HUES48 (cell line): Measurements from ENCODE around the gene UQCRQ.
"Not testable (repeated sequence)": the region's sequence is repeated elsewhere in the genome, so short reads cannot be mapped to it uniquely, and the experiment has no call there.

Source experiments
- H3K27ac ChIP-seq: one replicate; pipeline ENCODE4 v1.7.0; 2013; ENCODE audit warnings: low read depth, low read length, inconsistent platforms
- H3K27me3 ChIP-seq: 2 replicates; pipeline ENCODE4 v1.6.1; 2013; ENCODE audit warnings: mild to moderate bottlenecking, low read length; ENCODE audit not compliant: control insufficient read depth, insufficient read depth
- H3K36me3 ChIP-seq: 2 replicates; pipeline ENCODE4 v1.6.1; 2013; ENCODE audit warnings: low read length; ENCODE audit not compliant: control insufficient read depth, insufficient read depth
- H3K4me1 ChIP-seq: 2 replicates; pipeline ENCODE4 v1.6.1; 2013; ENCODE audit warnings: mild to moderate bottlenecking, low read length; ENCODE audit not compliant: control insufficient read depth, insufficient read depth
- H3K4me3 ChIP-seq: 2 replicates; pipeline ENCODE4 v1.5.1; 2013; ENCODE audit warnings: mild to moderate bottlenecking, low read depth, low read length
- H3K9ac ChIP-seq: 2 replicates; pipeline ENCODE4 v1.6.1; 2013; ENCODE audit warnings: mild to moderate bottlenecking, low read depth, low read length, moderate library complexity
- H3K9me3 ChIP-seq: 2 replicates; pipeline ENCODE4 v1.6.1; 2013; ENCODE audit warnings: low read length; ENCODE audit not compliant: control insufficient read depth, insufficient read depth

UQCRQ gene

GRCh38 chr5:132853790-132854189, 12.7 kb upstream of the UQCRQ start:
- peaks cover 11% of the 10 kb centered on the region for H3K4me1 ChIP-seq
- H3K9me3 ChIP-seq, result no peaks in the 10 kb centered on the region
- H3K27me3 ChIP-seq, result no peaks in the 10 kb centered on the region
- H3K27ac ChIP-seq, result no peak overlapping the region
- no peaks in the 10 kb centered on the region for H3K36me3 ChIP-seq
- no peak overlapping the region for H3K9ac ChIP-seq
- H3K4me3 ChIP-seq, result no peak overlapping the region

DNA sequence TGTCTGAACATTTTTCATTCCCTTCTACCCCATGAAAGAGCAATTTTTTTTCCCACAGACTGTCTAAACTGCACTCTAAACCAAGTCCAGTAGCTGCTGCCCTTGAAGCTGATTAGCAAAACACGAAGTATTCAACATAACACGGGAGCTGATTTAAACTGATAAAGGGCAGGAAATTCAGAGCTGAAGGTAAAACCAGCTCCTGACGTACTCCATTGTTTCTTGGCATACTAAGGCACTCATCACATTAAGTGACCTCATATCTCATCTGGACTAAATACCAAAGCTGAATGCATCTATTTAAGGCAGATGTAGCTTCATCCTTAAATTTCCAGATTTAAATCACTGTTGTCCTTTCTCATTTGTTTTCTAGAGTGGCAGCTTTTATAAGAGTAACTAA, 12.1 kb upstream of the UQCRQ start:
- Histone ChIP-seq H3K36me3 (no peaks in the 10 kb centered on the region), H3K9me3 (no peaks in the 10 kb centered on the region), H3K4me1 (peaks cover 11% of the 10 kb centered on the region), H3K9ac (no peak overlapping the region), H3K27me3 (no peaks in the 10 kb centered on the region), H3K4me3 (no peak overlapping the region), H3K27ac (no peak overlapping the region)

DNA sequence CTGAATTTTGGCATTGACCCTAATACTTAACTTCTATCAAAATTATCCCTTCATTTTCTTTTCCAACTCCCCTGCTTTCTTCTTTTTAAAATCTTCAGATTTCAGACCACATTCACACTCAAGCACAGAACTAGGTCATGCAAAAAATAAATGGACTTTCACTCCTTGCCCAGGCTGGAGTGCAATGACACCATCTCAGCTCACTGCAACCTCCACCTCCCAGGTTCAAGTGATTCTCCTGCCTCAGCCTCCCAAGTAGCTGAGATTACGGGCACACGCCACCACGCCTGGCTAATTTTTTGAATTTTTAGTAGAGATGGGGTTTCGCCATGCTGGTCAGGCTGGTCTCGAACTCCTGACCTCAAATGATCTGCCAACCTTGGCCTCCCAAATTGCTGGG, 11.4 kb upstream of the UQCRQ start:
- H3K27me3 ChIP-seq, H3K9me3 ChIP-seq, H3K4me3 ChIP-seq, H3K36me3 ChIP-seq, H3K27ac ChIP-seq, H3K9ac ChIP-seq: not testable (repeated sequence)
- H3K4me1 ChIP-seq, result peaks cover 11% of the 10 kb centered on the region

- no peak overlapping the region for H3K27ac ChIP-seq
- no peak overlapping the region for H3K9ac ChIP-seq
- peaks cover 11% of the 10 kb centered on the region for H3K4me1 ChIP-seq
- H3K36me3 ChIP-seq, result no peaks in the 10 kb centered on the region
- H3K27me3 ChIP-seq, result no peaks in the 10 kb centered on the region
- H3K9me3 ChIP-seq, result no peaks in the 10 kb centered on the region
- H3K4me3 ChIP-seq, result no peak overlapping the region
Measured at GRCh38 chr5:132856011-132856410, 10.4 kb upstream of the UQCRQ start.

DNA sequence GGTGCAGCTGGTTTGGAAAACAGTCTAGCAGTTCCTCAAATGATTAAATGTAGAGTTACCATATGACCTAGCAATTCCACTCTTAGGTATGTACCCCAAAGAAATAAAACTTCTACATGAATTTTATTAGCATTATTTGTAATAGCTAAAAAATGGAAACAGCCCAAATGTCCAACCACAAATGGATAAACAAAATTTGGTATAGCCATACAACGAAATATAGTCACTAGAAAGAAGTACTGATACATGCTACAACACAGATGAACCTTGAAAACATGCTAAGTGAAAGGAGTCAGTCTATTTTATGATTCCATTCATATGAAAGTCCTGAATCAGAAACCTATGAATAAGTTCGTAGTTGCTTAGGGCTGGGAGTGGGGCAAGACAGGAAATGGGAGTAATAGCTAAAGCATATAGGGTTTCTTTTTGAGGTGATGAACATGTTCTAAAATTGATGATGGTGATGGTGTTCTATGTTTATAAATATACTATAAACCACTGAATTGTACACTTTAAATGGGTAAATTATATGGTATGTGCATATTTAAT, 6.5 kb upstream of the UQCRQ start:
- H3K9me3 ChIP-seq, result no peaks in the 10 kb centered on the region
- no peak overlapping the region for H3K9ac ChIP-seq
- H3K27me3 ChIP-seq, result no peaks in the 10 kb centered on the region

DNA sequence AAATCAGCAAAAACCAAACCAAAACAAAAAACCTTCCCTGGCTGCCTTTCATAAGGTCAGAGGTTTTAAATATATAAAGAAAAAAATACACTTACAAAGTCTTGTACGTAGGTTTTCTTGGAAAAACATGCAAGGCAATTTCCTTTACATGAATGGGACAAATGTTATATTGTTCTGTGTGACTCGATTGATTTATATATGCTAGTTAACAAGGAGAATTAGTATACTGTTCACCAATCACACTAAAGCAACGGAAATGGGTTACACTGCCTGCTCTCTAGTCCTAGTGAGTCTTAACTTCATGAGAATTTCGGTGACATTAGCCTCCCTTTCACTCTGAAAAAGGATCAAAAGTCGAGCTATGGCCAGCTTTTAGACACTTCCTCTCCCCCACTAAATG, 5.7 kb upstream of the UQCRQ start:
- Histone ChIP-seq H3K9ac (no peak overlapping the region), H3K9me3 (no peaks in the 10 kb centered on the region), H3K27me3 (no peaks in the 10 kb centered on the region), H3K4me1 (peaks cover 9% of the 10 kb centered on the region), H3K36me3 (no peaks in the 10 kb centered on the region), H3K27ac (no peak overlapping the region), H3K4me3 (no peak overlapping the region)

More for the DNA sequence above, 6.5 kb upstream of the UQCRQ start:
- no peak overlapping the region for H3K4me3 ChIP-seq
- no peaks in the 10 kb centered on the region for H3K36me3 ChIP-seq
- peaks cover under 1% of the 10 kb centered on the region; the same call in 1 of the 2 replicates for H3K4me1 ChIP-seq
- H3K27ac ChIP-seq, result no peak overlapping the region

DNA sequence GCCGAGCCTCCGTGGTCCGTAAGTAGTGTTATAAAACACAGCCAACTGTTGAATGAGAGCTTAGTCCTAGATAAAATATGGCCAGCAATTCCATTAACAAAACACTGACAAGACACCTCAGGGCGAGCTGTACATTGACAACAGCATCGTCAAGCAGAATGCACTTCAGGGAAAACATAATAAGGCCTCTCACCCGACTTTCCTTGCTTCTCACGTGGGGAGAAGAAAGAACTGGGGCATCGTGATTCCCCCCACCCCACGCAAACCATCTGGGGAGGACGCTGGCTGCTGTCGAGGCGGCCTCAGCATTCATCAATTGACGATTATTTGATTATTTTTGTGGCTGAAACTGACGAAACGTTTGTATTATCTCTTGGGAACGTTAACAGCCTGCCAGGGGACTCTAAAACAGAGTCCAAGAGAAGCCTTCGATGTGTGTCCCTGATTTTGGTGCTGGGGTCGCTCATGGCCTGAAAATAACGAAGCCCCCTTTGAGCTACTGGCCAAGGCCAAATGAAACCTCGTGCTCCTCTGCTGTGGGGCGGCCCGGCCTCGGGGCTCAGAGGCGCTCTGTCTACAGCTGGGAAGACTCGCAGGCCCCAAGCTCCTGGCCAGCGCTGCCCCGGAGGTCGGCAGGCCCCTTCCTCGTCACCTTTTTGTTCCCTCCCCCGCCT, 637 bp upstream of the UQCRQ start:
- Histone ChIP-seq H3K27ac (peak overlapping the region; percentile 90), H3K4me3 (peak overlapping the region; percentile 86)

DNA sequence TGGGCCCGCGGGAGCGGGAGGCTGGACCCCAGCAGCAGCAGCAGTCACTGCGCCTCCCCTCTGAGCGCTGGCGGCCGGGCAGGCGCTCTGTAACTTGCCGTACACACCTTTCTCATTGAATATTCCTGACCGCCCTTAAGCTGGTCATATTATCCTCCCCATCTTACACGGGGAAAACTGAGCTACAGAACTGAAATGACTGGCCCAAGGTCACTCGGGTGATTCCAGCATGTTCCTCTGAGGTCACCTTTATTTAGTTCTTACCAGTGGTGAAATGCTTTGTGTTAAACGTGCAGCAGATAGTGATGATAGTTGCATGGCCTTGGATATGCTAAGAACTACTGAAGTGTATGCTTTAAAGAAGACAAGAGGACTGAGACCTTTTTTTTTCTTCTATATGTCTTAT, 607 bp downstream of the UQCRQ start:
- Histone ChIP-seq H3K27ac (peak overlapping the region; percentile 90), H3K4me3 (peak overlapping the region; percentile 86), H3K36me3 (peaks cover 37% of the 10 kb centered on the region)

More for the DNA sequence above, 637 bp upstream of the UQCRQ start:
- H3K27me3 ChIP-seq, result no peaks in the 10 kb centered on the region
- H3K9me3 ChIP-seq, result no peaks in the 10 kb centered on the region
- H3K36me3 ChIP-seq, result peaks cover 30% of the 10 kb centered on the region
- peaks cover 11% of the 10 kb centered on the region for H3K4me1 ChIP-seq
- peak overlapping the region; percentile 50 for H3K9ac ChIP-seq

DNA sequence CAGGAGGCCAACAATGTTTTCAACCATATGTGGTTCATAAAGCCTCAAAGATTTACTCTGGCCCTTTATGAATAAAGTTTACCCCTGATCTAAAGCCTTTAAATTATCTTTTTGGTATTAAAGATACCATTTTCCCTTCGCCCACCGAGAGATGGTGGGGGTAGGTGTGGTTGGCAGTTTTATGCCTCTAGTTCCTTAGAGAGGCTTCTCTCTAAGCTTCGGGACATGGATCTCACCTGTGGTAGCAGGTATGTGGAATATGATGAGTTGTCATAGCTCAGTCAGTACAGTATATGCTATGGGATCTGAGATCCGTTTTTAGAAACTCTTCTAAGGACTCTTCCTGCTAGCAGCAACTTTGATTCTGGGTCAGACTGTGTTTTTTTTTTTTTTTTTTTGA, 2.3 kb downstream of the UQCRQ start:
- peaks cover 41% of the 10 kb centered on the region for H3K36me3 ChIP-seq
- no peaks in the 10 kb centered on the region for H3K9me3 ChIP-seq
- H3K27ac ChIP-seq, result no peak overlapping the region
- H3K4me3 ChIP-seq, result no peak overlapping the region
- peaks cover 11% of the 10 kb centered on the region for H3K4me1 ChIP-seq
- no peak overlapping the region for H3K9ac ChIP-seq
- H3K27me3 ChIP-seq, result no peaks in the 10 kb centered on the region

More for the DNA sequence above, 607 bp downstream of the UQCRQ start:
- Histone ChIP-seq H3K9me3 (no peaks in the 10 kb centered on the region), H3K27me3 (no peaks in the 10 kb centered on the region), H3K9ac (peak overlapping the region; percentile 86), H3K4me1 (peaks cover 11% of the 10 kb centered on the region)

DNA sequence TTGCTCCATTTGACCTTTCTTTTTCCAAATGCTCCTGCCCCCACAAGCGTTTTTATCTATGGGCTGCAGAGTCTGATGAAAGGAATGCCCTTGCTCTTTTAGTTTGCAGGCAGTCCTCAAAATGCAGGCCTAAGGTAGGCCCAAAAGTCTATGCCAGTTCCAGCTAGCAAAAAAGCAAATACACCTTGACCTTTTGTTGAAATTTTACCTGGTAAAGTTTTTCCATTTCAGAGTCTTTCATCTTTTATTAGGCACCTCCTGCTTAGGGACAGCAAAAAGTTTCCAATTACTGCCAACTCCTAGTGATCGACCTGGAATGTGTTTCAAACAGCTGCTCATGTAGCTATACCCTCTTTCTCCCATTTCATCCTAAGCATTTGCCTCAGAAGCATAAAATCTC, 4.4 kb downstream of the UQCRQ start:
- peaks cover 52% of the 10 kb centered on the region for H3K36me3 ChIP-seq
- H3K27me3 ChIP-seq, result no peaks in the 10 kb centered on the region
- no peaks in the 10 kb centered on the region for H3K9me3 ChIP-seq
- H3K4me3 ChIP-seq, result no peak overlapping the region
- H3K9ac ChIP-seq, result no peak overlapping the region
- peaks cover 2% of the 10 kb centered on the region; the same call in 1 of the 2 replicates for H3K4me1 ChIP-seq
- no peak overlapping the region for H3K27ac ChIP-seq

DNA sequence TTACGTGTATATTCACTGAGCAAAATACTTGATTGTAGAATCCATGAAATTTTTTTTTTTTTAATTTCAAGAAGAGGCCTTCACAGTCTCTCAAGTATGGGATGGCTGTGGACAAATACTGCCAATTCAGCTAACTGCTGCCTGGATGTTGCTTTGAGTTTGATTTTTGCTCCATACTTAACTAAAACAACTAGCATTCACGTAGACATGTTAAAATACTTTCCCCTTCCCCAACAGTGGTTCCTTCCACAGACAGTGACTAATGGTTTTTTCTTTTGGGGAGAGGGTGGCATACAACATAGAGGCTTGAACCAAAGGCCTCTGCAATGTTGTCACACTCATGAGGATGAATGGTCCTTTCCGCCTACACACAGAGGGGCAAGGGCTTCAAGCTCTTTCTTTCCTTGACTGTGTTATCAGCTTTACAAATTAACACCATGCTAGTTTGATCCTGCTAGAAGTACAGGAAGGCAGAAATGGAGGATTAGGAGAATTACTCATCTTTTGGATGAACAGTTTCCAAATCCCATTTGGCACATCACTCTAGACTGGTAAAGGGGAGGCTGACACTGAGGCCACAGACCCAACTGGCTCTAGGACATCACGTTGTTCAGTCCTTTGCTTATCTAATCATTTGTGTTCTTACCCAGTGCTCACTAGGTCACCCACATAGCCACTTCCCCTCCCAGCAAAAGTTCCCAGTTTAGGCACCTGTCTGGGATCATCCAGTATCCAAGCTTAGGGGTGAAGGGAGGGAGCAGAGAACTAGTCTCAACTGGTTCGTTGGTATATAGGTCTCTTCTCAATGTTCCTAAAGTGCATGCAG, 5.2 kb downstream of the UQCRQ start:
- H3K27me3 ChIP-seq, result no peaks in the 10 kb centered on the region
- no peak overlapping the region for H3K4me3 ChIP-seq
- no peak overlapping the region for H3K9ac ChIP-seq
- H3K9me3 ChIP-seq, result no peaks in the 10 kb centered on the region
- H3K4me1 ChIP-seq, result no peaks in the 10 kb centered on the region; the same call in 1 of the 2 replicates
- H3K36me3 ChIP-seq, result peaks cover 58% of the 10 kb centered on the region
- no peak overlapping the region for H3K27ac ChIP-seq
